Glutamatergic neuron (in vitro differentiated cells): ENCODE data around the gene SEMA6A. TPM values are rescaled to one million over a fixed set of nuclear protein-coding genes. Genes with fewer than 3 reads are reported as not detected.

ENCODE experiments used
- DNase-seq: peaks from one replicate; pipeline ENCODE4 v3.0.0; 2022
- H3K27ac Mint-ChIP-seq: one replicate; pipeline ENCODE4 v1.8.0; 2020; ENCODE audit warnings: mild to moderate bottlenecking, mixed read lengths, inconsistent platforms; ENCODE audit not compliant: unreplicated experiment
- H3K27me3 Mint-ChIP-seq: one replicate; pipeline ENCODE4 v1.8.0; 2020; ENCODE audit warnings: mild to moderate bottlenecking, moderate library complexity, mixed read lengths, inconsistent platforms; ENCODE audit not compliant: unreplicated experiment
- H3K36me3 Mint-ChIP-seq: one replicate; pipeline ENCODE4 v1.8.0; 2020; ENCODE audit warnings: mild to moderate bottlenecking, mixed read lengths, inconsistent platforms; ENCODE audit not compliant: unreplicated experiment
- H3K4me1 Mint-ChIP-seq: one replicate; pipeline ENCODE4 v1.8.0; 2020; ENCODE audit warnings: mild to moderate bottlenecking, low read depth, mixed read lengths, inconsistent platforms; ENCODE audit not compliant: unreplicated experiment
- H3K4me3 Mint-ChIP-seq: one replicate; pipeline ENCODE4 v1.8.0; 2020; ENCODE audit warnings: mild to moderate bottlenecking, mixed read lengths, inconsistent platforms; ENCODE audit not compliant: unreplicated experiment
- H3K9me3 Mint-ChIP-seq: one replicate; pipeline ENCODE4 v1.8.0; 2020; ENCODE audit warnings: mild to moderate bottlenecking, moderate library complexity, mixed read lengths, inconsistent platforms; ENCODE audit not compliant: unreplicated experiment
- CTCF ChIP-seq: fragments of 200-600 bp; sonication (generic); IDR thresholded peaks from one replicate; pipeline ENCODE4 v1.5.0; 2021; ENCODE audit not compliant: partially characterized antibody, unreplicated experiment
- total RNA-seq: library from RNA; stranded (reverse); fragmentation: NEBNext Ultra II Directional; extraction: Animal tissue kit (Norgen Biotek cat#: 25700); gene quantifications from one replicate; pipeline ENCODE4 v1.2.1, GENCODE V29; 2021; ENCODE audit not compliant: unreplicated experiment

SEMA6A gene
- total RNA-seq, 1 donor from 2014 or later: 424 TPM

DNA sequence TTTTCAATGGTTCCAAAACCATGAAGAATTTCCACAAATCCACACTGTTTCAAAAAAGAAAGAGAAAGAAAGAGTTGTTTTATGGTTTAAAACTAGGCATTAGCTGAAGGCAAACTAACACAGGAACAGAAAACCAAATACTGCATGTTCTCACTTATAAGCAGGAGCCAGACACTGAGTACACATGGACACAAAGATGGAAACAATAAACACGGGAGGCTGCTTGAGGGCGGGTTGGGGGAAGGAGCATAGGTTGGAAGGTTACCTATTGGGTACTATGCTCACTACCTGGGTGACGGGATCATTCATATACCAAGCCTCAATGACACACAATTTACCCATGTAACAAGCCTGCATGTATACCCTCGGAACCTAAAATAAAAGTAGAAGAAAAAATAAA lies 45.0 kb downstream of the SEMA6A start:
- Mint-ChIP-seq H3K4me1 (peaks cover 70% of the 10 kb centered on the region), H3K27ac (peak overlapping the region; percentile 86), H3K27me3 (peaks cover 2% of the 10 kb centered on the region), H3K9me3 (peaks cover 19% of the 10 kb centered on the region), H3K36me3 (no peaks in the 10 kb centered on the region), H3K4me3 (peak overlapping the region; percentile 63)
- DNase-seq: no peak
- no peak for TF ChIP-seq CTCF

- Mint-ChIP-seq H3K9me3 (peaks cover 24% of the 10 kb centered on the region), H3K4me3 (peak overlapping the region; percentile 82), H3K27me3 (peaks cover 2% of the 10 kb centered on the region), H3K36me3 (no peaks in the 10 kb centered on the region), H3K4me1 (peaks cover 77% of the 10 kb centered on the region), H3K27ac (peak overlapping the region; percentile 86)
- DNase-seq: no peak
- no peak for TF ChIP-seq CTCF
Measured at GRCh38 chr5:116528519-116529234, 45.9 kb downstream of the SEMA6A start.

- no peak for DNase-seq
- peaks cover 2% of the 10 kb centered on the region for H3K27me3 Mint-ChIP-seq
- peak overlapping the region; percentile 40 for H3K4me3 Mint-ChIP-seq
- peaks cover 21% of the 10 kb centered on the region for H3K9me3 Mint-ChIP-seq
- H3K36me3 Mint-ChIP-seq: no peaks in the 10 kb centered on the region
- peaks cover 77% of the 10 kb centered on the region for H3K4me1 Mint-ChIP-seq
- TF ChIP-seq CTCF: no peak
- no peak overlapping the region for H3K27ac Mint-ChIP-seq
Measured at GRCh38 chr5:116527582-116527981, 47.0 kb downstream of the SEMA6A start.

GRCh38 chr5:116525674-116526073 lies 48.9 kb downstream of the SEMA6A start:
- Mint-ChIP-seq H3K27ac (peak overlapping the region; percentile 71), H3K36me3 (no peaks in the 10 kb centered on the region)
- DNase-seq: no peak

More at GRCh38 chr5:116525674-116526073, 48.9 kb downstream of the SEMA6A start:
- no peak for TF ChIP-seq CTCF
- Mint-ChIP-seq H3K4me3 (peak overlapping the region; percentile 17), H3K27me3 (peaks cover 7% of the 10 kb centered on the region), H3K9me3 (peaks cover 23% of the 10 kb centered on the region), H3K4me1 (peaks cover 81% of the 10 kb centered on the region)
